K562 (cell line): ENCODE data around the gene SULT2B1.

Experiments used
- CTCF ChIP-seq, 3 experiments: IDR thresholded peaks in 2 of 3; conservative IDR thresholded peaks in 1 of 3; 2 replicates each; pipeline ENCODE4 v1.5.1; 2011 to 2012; ENCODE audit warnings: low read length in 3 of 3, mild to moderate bottlenecking in 3 of 3, control low read depth in 2 of 3, improper control_type of control experiment in 1 of 3, inconsistent platforms in 1 of 3, low read depth in 1 of 3, mixed read lengths in 1 of 3, moderate library complexity in 1 of 3; ENCODE audit not compliant: insufficient read depth in 2 of 3
- FOXM1 ChIP-seq, 2 experiments: fragments of 450-650 bp in 1 of 2; sonication (generic) in 1 of 2; formaldehyde crosslinking in 1 of 2; IDR thresholded peaks; 2 replicates each; pipeline versions ENCODE4 v1.6.1 to v1.9.0; 2017 to 2022; ENCODE audit warnings: low read depth in 2 of 2, mild to moderate bottlenecking in 2 of 2, missing genetic modification reagents in 1 of 2, moderate library complexity in 1 of 2
- NFYB ChIP-seq: IDR thresholded peaks from 2 replicates; pipeline ENCODE4 v1.6.1; 2011; ENCODE audit warnings: mild to moderate bottlenecking, moderate library complexity; ENCODE audit not compliant: insufficient read length; ENCODE audit errors: extremely low read depth

GRCh38 chr19:48551437-48552302 is at the start of gene SULT2B1:
- no peak for TF ChIP-seq NFYB
- TF ChIP-seq CTCF (IDR thresholded peaks at IDR 0.05 in 2 of 3, conservative IDR thresholded peaks at IDR 0.05 in 1 of 3; ENCODE audit: insufficient read depth in 2 of 3, low read depth in 1 of 3, low read length in 3 of 3): no peak
- TF ChIP-seq FOXM1 (IDR thresholded peaks at IDR 0.05; ENCODE audit: low read depth): no peak
- TF ChIP-seq FOXM1 (CRISPR knock-in tag; IDR thresholded peaks at IDR 0.05; ENCODE audit: low read depth): no peak
